ENCODE measurements around the gene GPX8.

GPX8 gene

DNA sequence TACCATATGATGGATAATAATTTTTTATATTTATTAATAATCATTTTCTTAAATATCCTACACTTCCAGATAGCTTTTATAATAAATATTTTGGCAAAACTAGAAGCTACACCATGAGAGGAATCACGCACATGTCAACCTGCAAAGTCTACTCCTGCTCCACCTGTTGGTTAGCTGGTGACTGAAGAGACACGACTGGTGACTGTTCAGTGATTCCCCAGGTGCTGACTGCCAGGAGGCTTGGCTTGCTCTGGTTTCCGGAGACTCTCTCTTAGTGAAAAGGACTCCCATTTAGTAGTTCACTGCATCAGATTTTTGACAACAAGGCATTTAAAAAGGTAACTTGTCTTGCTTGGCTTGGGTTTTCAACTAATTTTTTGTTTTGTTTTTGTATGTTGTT lies 36.6 kb upstream of the GPX8 start:
- H2BK5ac ChIP-seq (ENCODE audit: low read depth, low read length, poor library complexity): no peak overlapping the region

DNA sequence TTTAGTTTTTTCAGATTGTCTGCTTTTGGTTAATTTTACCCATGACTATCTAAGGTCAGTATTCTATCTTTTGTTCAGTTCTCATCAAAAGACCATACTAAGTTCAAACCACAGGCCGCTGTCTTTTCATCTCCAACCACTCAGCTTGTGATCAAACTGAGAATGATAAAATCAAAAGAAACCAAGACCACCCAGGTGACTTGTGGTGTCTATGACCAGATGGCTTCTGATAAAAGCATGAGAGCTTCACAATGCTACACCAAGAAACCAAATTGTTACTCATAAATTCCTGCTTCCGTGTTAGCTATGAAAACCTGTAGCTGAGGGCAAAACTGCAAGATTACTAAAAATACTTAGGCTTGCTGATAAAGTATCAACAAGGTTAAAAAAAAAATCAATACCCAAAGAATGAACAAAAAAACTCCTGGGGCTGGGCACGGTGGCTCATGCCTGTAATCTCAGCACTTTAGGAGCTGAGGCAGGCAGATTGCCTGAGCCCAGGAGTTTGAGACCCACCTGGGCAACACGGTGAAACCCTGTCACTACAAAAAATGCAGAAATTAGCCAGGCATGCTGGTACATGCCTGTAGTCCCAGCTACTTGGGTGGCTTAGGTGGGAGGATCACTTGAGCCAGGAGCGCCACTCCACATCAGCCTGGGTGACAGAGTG lies 25.8 kb upstream of the GPX8 start:
- Histone ChIP-seq H3K27ac (ENCODE audit: low read depth, low read length) (no peak overlapping the region), H3K4me2 (ENCODE audit: low read length) (no peak overlapping the region), H4K8ac (ENCODE audit: low read depth, low read length) (no peak overlapping the region), H3K36me3 (ENCODE audit: control insufficient read depth in 1 of 2, insufficient read depth in 2 of 2, low read length in 2 of 2) (no peaks in the 10 kb centered on the region), H3K79me2 (ENCODE audit: control insufficient read depth, insufficient read depth, low read length, poor library complexity) (no peaks in the 10 kb centered on the region), H2BK120ac (ENCODE audit: insufficient read depth, low read length, poor library complexity) (no peak overlapping the region), H3K9ac (ENCODE audit: low read length) (no peak overlapping the region), H3K18ac (ENCODE audit: low read length) (no peak overlapping the region), H3K27me3 (ENCODE audit: insufficient read depth, low read length) (no peaks in the 10 kb centered on the region), H3K9me3 (ENCODE audit: insufficient read depth, low read depth, low read length) (no peaks in the 10 kb centered on the region), H3K23ac (ENCODE audit: low read length) (no peak overlapping the region), H3K79me1 (ENCODE audit: low read length) (no peaks in the 10 kb centered on the region), H3K4ac (ENCODE audit: low read depth, low read length) (no peak overlapping the region), H4K91ac (ENCODE audit: low read depth, low read length) (no peak overlapping the region), H2AFZ (ENCODE audit: insufficient read depth, low read length, poor library complexity) (no peak overlapping the region), H2BK12ac (ENCODE audit: low read length) (no peak overlapping the region), H2BK5ac (ENCODE audit: low read depth, low read length, poor library complexity) (no peak overlapping the region), H3K14ac (ENCODE audit: low read length) (no peak overlapping the region), H3K4me3 (ENCODE audit: low read depth, low read length) (no peak overlapping the region), H3K4me1 (ENCODE audit: control insufficient read depth in 1 of 2, insufficient read depth in 2 of 2, low read length in 2 of 2) (no peaks in the 10 kb centered on the region), H4K12ac (ENCODE audit: low read depth, low read length) (no peak overlapping the region), H2AK5ac (ENCODE audit: low read length) (no peak overlapping the region)
- no CpG with 5 or more reads among the region's 5 CpGs for WGBS (ENCODE audit: extremely low coverage, insufficient coverage, insufficient read length)
- DNase-seq: peak; percentile 20 to 46

More for the DNA sequence above, 36.6 kb upstream of the GPX8 start:
- Histone ChIP-seq H3K23ac (ENCODE audit: low read length) (no peak overlapping the region), H3K4me1 (ENCODE audit: control insufficient read depth in 1 of 2, insufficient read depth in 2 of 2, low read length in 2 of 2) (no peaks in the 10 kb centered on the region), H3K9ac (ENCODE audit: low read length) (no peak overlapping the region), H4K91ac (ENCODE audit: low read depth, low read length) (no peak overlapping the region), H2BK120ac (ENCODE audit: insufficient read depth, low read length, poor library complexity) (no peak overlapping the region), H4K12ac (ENCODE audit: low read depth, low read length) (no peak overlapping the region), H2AFZ (ENCODE audit: insufficient read depth, low read length, poor library complexity) (no peak overlapping the region), H2AK5ac (ENCODE audit: low read length) (no peak overlapping the region), H3K79me2 (ENCODE audit: control insufficient read depth, insufficient read depth, low read length, poor library complexity) (no peaks in the 10 kb centered on the region), H3K18ac (ENCODE audit: low read length) (no peak overlapping the region), H3K27ac (ENCODE audit: low read depth, low read length) (no peak overlapping the region), H3K36me3 (ENCODE audit: control insufficient read depth in 1 of 2, insufficient read depth in 2 of 2, low read length in 2 of 2) (no peaks in the 10 kb centered on the region), H3K14ac (ENCODE audit: low read length) (no peak overlapping the region), H3K4ac (ENCODE audit: low read depth, low read length) (no peak overlapping the region), H3K79me1 (ENCODE audit: low read length) (no peaks in the 10 kb centered on the region), H3K9me3 (ENCODE audit: insufficient read depth, low read depth, low read length) (no peaks in the 10 kb centered on the region), H4K8ac (ENCODE audit: low read depth, low read length) (no peak overlapping the region), H2BK12ac (ENCODE audit: low read length) (no peak overlapping the region), H3K4me3 (ENCODE audit: low read depth, low read length) (no peak overlapping the region), H3K4me2 (ENCODE audit: low read length) (no peak overlapping the region), H3K27me3 (ENCODE audit: insufficient read depth, low read length) (no peaks in the 10 kb centered on the region)
- DNase-seq: no peak
- WGBS (ENCODE audit: extremely low coverage, insufficient coverage, insufficient read length): no CpG with 5 or more reads among the region's 3 CpGs

DNA sequence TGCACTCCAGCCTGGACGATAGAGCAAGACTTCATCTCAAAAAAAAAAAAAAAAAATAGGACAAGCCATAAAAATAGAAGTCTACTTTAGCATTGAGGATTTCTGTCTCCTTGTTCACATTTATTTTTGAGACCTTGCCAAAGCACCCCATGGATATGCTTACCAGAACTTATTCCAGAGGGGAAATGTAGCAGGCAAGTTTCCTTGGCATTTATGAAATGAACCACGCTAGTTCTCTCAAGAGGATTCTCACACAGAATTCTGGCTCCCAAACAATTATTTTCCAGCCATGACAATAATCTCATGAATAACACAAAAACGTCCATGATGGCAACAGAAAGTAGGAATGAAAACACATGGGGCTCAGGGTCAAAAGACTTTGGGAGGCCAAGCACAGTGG lies 23.4 kb upstream of the GPX8 start:
- Histone ChIP-seq H3K27ac (ENCODE audit: low read depth, low read length) (no peak overlapping the region), H3K4ac (ENCODE audit: low read depth, low read length) (no peak overlapping the region), H3K79me2 (ENCODE audit: control insufficient read depth, insufficient read depth, low read length, poor library complexity) (no peaks in the 10 kb centered on the region), H3K18ac (ENCODE audit: low read length) (no peak overlapping the region), H4K91ac (ENCODE audit: low read depth, low read length) (no peak overlapping the region), H4K8ac (ENCODE audit: low read depth, low read length) (no peak overlapping the region), H3K27me3 (ENCODE audit: insufficient read depth, low read length) (no peaks in the 10 kb centered on the region), H3K4me1 (ENCODE audit: control insufficient read depth in 1 of 2, insufficient read depth in 2 of 2, low read length in 2 of 2) (no peaks in the 10 kb centered on the region), H3K9me3 (ENCODE audit: insufficient read depth, low read depth, low read length) (no peaks in the 10 kb centered on the region), H2AK5ac (ENCODE audit: low read length) (no peak overlapping the region), H2AFZ (ENCODE audit: insufficient read depth, low read length, poor library complexity) (no peak overlapping the region), H2BK5ac (ENCODE audit: low read depth, low read length, poor library complexity) (no peak overlapping the region), H3K14ac (ENCODE audit: low read length) (no peak overlapping the region), H3K36me3 (ENCODE audit: control insufficient read depth in 1 of 2, insufficient read depth in 2 of 2, low read length in 2 of 2) (no peaks in the 10 kb centered on the region), H3K23ac (ENCODE audit: low read length) (no peak overlapping the region), H3K79me1 (ENCODE audit: low read length) (no peaks in the 10 kb centered on the region), H3K4me3 (ENCODE audit: low read depth, low read length) (no peak overlapping the region), H2BK120ac (ENCODE audit: insufficient read depth, low read length, poor library complexity) (no peak overlapping the region), H3K4me2 (ENCODE audit: low read length) (no peak overlapping the region), H2BK12ac (ENCODE audit: low read length) (no peak overlapping the region), H3K9ac (ENCODE audit: low read length) (no peak overlapping the region), H4K12ac (ENCODE audit: low read depth, low read length) (no peak overlapping the region)
- WGBS (ENCODE audit: extremely low coverage, insufficient coverage, insufficient read length): no CpG with 5 or more reads among the region's 3 CpGs
- DNase-seq: no peak

DNA sequence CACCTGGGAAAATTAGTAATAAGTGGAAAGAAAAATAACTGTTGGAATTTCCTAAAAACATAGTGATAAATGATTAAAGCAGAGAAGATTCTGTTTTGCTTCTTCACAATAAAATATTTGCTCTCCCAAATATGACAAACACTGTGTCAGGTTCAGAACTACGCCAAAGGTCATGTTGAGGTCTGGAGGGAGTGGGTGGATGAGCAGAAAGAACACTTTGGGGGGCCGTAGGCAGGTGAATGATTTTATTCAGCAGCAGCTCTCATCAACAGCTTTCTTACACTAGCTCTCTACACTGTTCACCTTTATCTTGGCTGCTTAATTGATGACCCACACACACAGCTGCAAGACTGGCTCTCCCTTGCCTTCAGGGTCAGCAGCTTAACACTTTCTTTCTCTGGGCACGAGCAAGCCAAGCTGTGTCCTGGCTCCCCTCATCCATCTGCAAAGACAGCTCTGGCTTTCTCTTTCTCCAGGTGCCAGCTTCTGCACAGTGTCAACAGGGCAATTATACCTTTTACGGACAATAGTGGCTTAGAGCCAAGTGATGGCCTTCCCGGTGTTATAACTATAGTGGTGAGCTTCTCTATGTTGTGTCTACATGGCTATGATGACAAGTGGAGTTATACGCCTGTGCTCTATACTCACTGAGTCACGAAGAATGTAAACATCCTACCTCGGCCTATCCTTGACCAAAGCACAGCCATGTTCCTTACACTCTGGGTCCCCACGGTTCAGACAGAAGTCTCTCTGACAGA lies 18.9 kb upstream of the GPX8 start:
- H3K18ac ChIP-seq (ENCODE audit: low read length): no peak overlapping the region

More for the DNA sequence above, 18.9 kb upstream of the GPX8 start:
- Histone ChIP-seq H3K9ac (ENCODE audit: low read length) (no peak overlapping the region), H3K27me3 (ENCODE audit: insufficient read depth, low read length) (no peaks in the 10 kb centered on the region), H2AFZ (ENCODE audit: insufficient read depth, low read length, poor library complexity) (no peak overlapping the region), H4K12ac (ENCODE audit: low read depth, low read length) (no peak overlapping the region), H2AK5ac (ENCODE audit: low read length) (no peak overlapping the region), H3K9me3 (ENCODE audit: insufficient read depth, low read depth, low read length) (no peaks in the 10 kb centered on the region), H4K8ac (ENCODE audit: low read depth, low read length) (no peak overlapping the region), H3K36me3 (ENCODE audit: control insufficient read depth in 1 of 2, insufficient read depth in 2 of 2, low read length in 2 of 2) (no peaks in the 10 kb centered on the region), H3K4ac (ENCODE audit: low read depth, low read length) (no peak overlapping the region), H3K79me2 (ENCODE audit: control insufficient read depth, insufficient read depth, low read length, poor library complexity) (no peaks in the 10 kb centered on the region), H3K4me1 (ENCODE audit: control insufficient read depth in 1 of 2, insufficient read depth in 2 of 2, low read length in 2 of 2) (no peaks in the 10 kb centered on the region), H3K4me2 (ENCODE audit: low read length) (no peak overlapping the region), H3K14ac (ENCODE audit: low read length) (no peak overlapping the region), H3K23ac (ENCODE audit: low read length) (no peak overlapping the region), H3K79me1 (ENCODE audit: low read length) (no peaks in the 10 kb centered on the region), H2BK5ac (ENCODE audit: low read depth, low read length, poor library complexity) (no peak overlapping the region), H3K4me3 (ENCODE audit: low read depth, low read length) (no peak overlapping the region), H4K91ac (ENCODE audit: low read depth, low read length) (no peak overlapping the region), H2BK12ac (ENCODE audit: low read length) (no peak overlapping the region), H3K27ac (ENCODE audit: low read depth, low read length) (no peak overlapping the region), H2BK120ac (ENCODE audit: insufficient read depth, low read length, poor library complexity) (no peak overlapping the region)
- no peak for DNase-seq
- WGBS (ENCODE audit: extremely low coverage, insufficient coverage, insufficient read length): no CpG with 5 or more reads among the region's 9 CpGs

All from trophoblast cell (in vitro differentiated cells and primary cell).